K562 (cell line): ENCODE data around the gene AFAP1. TPM values are rescaled to one million over a fixed set of nuclear protein-coding genes. Genes with fewer than 3 reads are reported as not detected.

ENCODE experiments used
- ATAC-seq: fragments of 200-7000 bp; cut with Tn5 transposase; 3 replicates; pipeline ENCODE4 v1.9.1; 2020; ENCODE audit warnings: moderate library complexity
- BruUV-seq: library from RNA; stranded (reverse); fragments of 400-500 nt; replicated peaks from 2 replicates; lab custom pipeline; 2021; lab: Mats Ljungman, UMichigan
- CTCF ChIA-PET: fragments of 300-600 bp; formaldehyde crosslinking; extraction: SDS; loops from one replicate; lab custom pipeline; 2021; ENCODE audit warnings: low intra/inter-chr PET ratio; lab: Yijun Ruan, JAX
- POLR2A ChIA-PET: fragments of 300-600, 350-650 bp; sonication (Branson Sonifier 250); formaldehyde crosslinking; extraction: SDS; loops from one replicate; lab custom pipeline; 2021; ENCODE audit warnings: antibody characterized with exemption, inconsistent platforms; lab: Yijun Ruan, JAX
- DNase-seq, 4 experiments: peaks; one replicate each; pipeline versions ENCODE4 v3.0.0 to v3.0.0-alpha.2; 2011 to 2018; ENCODE audit warnings: low spot score in 3 of 4, mixed read lengths in 3 of 4; ENCODE audit errors: extremely low read depth in 1 of 4
- FAIRE-seq: peaks from 2 replicates; lab custom pipeline; 2011; peaks lifted over from hg19 to GRCh38; lab: Jason Lieb, UNC
- H2AFZ ChIP-seq: 2 replicates; pipeline ENCODE4 v1.6.0; 2011; ENCODE audit warnings: low read depth, low read length, control low read depth, inconsistent platforms
- H3K27ac ChIP-seq: fragments of 200-600 bp; 3 replicates; pipeline ENCODE4 v1.8.0; 2011; ENCODE audit warnings: low read depth, mild to moderate bottlenecking, control low read depth, inconsistent platforms, low read length, moderate library complexity, mixed read lengths; ENCODE audit errors: extremely low read depth
- H3K27me3 ChIP-seq, 2 experiments: fragments of 300-600 bp in 1 of 2; 2 replicates in 1 of 2; 3 replicates in 1 of 2; pipeline versions ENCODE4 v1.6.0 to v1.8.0; 2011; ENCODE audit warnings: inconsistent platforms in 2 of 2, low read length in 2 of 2, mild to moderate bottlenecking in 1 of 2, mixed read lengths in 1 of 2, moderate library complexity in 1 of 2; ENCODE audit not compliant: control insufficient read depth in 2 of 2, insufficient read depth in 2 of 2
- H3K36me3 ChIP-seq: fragments of 300-600 bp; 3 replicates; pipeline ENCODE4 v1.8.0; 2011; ENCODE audit warnings: mild to moderate bottlenecking, low read length, inconsistent platforms; ENCODE audit not compliant: control insufficient read depth, insufficient read depth
- H3K4me1 ChIP-seq, 2 experiments: fragments of 200-600 bp in 1 of 2; replicated peaks in 1 of 2; 2 replicates in 1 of 2; 3 replicates in 1 of 2; pipeline versions ENCODE4 v1.5.1 to v1.8.0; 2011; ENCODE audit warnings: inconsistent platforms in 2 of 2, low read length in 2 of 2, mild to moderate bottlenecking in 1 of 2, mixed read lengths in 1 of 2, moderate library complexity in 1 of 2; ENCODE audit not compliant: control insufficient read depth in 2 of 2, insufficient read depth in 2 of 2
- H3K4me2 ChIP-seq: 2 replicates; pipeline ENCODE4 v1.6.1; 2011; ENCODE audit warnings: low read length, control low read depth, inconsistent platforms, mixed read lengths; ENCODE audit not compliant: insufficient read depth
- H3K4me3 ChIP-seq: fragments of 200-600 bp; sonication (generic), shearing (Covaris generic); 2 replicates; pipeline ENCODE4 v1.5.1; 2016; ENCODE audit warnings: control low read depth, inconsistent platforms
- H3K79me2 ChIP-seq: fragments of 200-600 bp; 3 replicates; pipeline ENCODE4 v1.8.0; 2011; ENCODE audit warnings: low read length, inconsistent platforms; ENCODE audit not compliant: control insufficient read depth, insufficient read depth
- H3K9ac ChIP-seq, 2 experiments: 2 replicates each; pipeline versions ENCODE4 v1.6.0 to v1.6.1; 2011; ENCODE audit warnings: low read depth in 2 of 2, low read length in 2 of 2, control low read depth in 1 of 2, inconsistent platforms in 1 of 2, mild to moderate bottlenecking in 1 of 2, mixed read lengths in 1 of 2; ENCODE audit not compliant: insufficient read depth in 1 of 2
- H3K9me1 ChIP-seq: one replicate; pipeline ENCODE4 v1.6.0; 2011; ENCODE audit warnings: inconsistent platforms, mild to moderate bottlenecking, low read length, moderate library complexity; ENCODE audit not compliant: control insufficient read depth, insufficient read depth
- H3K9me3 ChIP-seq: replicated peaks from 2 replicates; pipeline ENCODE4 v1.5.1; 2011; ENCODE audit warnings: low read depth, low read length, inconsistent platforms; ENCODE audit not compliant: control insufficient read depth, insufficient read depth
- H4K20me1 ChIP-seq: replicated peaks from 2 replicates; pipeline ENCODE4 v1.6.1; 2011; ENCODE audit warnings: low read length, inconsistent platforms, mixed read lengths; ENCODE audit not compliant: control insufficient read depth, insufficient read depth
- ESRRA ChIP-seq: fragments of 450-650 bp; IDR thresholded peaks from 2 replicates; pipeline ENCODE4 v1.6.1; 2014; ENCODE audit warnings: low read depth, mild to moderate bottlenecking, moderate library complexity, borderline replicate concordance
- PHTF2 ChIP-seq: fragments of 250-450 bp; sonication (Bioruptor Pico); IDR thresholded peaks from 2 replicates; pipeline ENCODE4 v1.5.0; 2021; ENCODE audit warnings: mild to moderate bottlenecking
- ZNF584 ChIP-seq: fragments of 200-800 bp; sonication (Bioruptor generic); IDR thresholded peaks from 2 replicates; pipeline ENCODE4 v1.6.1; 2016; ENCODE audit warnings: low read depth, mild to moderate bottlenecking, missing genetic modification characterization, missing compliant biosample characterization
- WGBS: fragments of 100-300 bp; shearing (Covaris generic); methylation state at CpG from one replicate; pipeline ENCODE4 v1.1.6; 2016; ENCODE audit warnings: low coverage, mixed read lengths; ENCODE audit not compliant: insufficient coverage; ENCODE audit errors: missing lambda C conversion rate; 5-methylcytosine and 5-hydroxymethylcytosine counted together
- in situ Hi-C: fragments of 300-500 bp; cut with MboI; formaldehyde crosslinking; loops from 4 replicates; pipeline ENCODE4 v1.15.0; 2018; ENCODE audit warnings: inconsistent platforms, mixed read lengths
- intact Hi-C: fragments of 100-400 bp; cut with micrococcal nuclease; formaldehyde crosslinking; loops from 2 replicates; pipeline ENCODE4 v1.14.2; 2022
- polyA plus RNA-seq, 8 experiments: library from polyadenylated mRNA; depleted of rRNA in 4 of 8; stranded (reverse) in 5 of 8; unstranded in 3 of 8; fragments of >200 nt; fragmentation: Nextera tagmentation in 2 of 8; fragmentation: Illumina TruSeq in 1 of 8; extraction: Ambion mirVana in 2 of 8; extraction: Trizol in 1 of 8; gene quantifications; 2 replicates each; pipeline versions ENCODE4 v1.2.1 to v1.2.3, GENCODE V29; 2011 to 2014; ENCODE audit warnings: inconsistent platforms in 1 of 8, missing spikeins in 1 of 8
- total RNA-seq, 7 experiments: library from RNA; depleted of rRNA in 6 of 7; stranded (reverse); fragments of >200 nt in 6 of 7; fragmentation: Illumina TruSeq in 2 of 7; extraction: Trizol in 2 of 7; gene quantifications; 2 replicates each; pipeline versions ENCODE4 v1.2.1 to v1.2.3, GENCODE V29; 2011 to 2021; ENCODE audit warnings: low replicate concordance in 1 of 7
- TF ChIP-seq, protein P1 (sequence below): fragments of 200-800 bp; sonication (Bioruptor generic); IDR thresholded peaks from 2 replicates; pipeline ENCODE4 v1.6.1; 2017; ENCODE audit warnings: missing genetic modification characterization, missing compliant biosample characterization
- TF ChIP-seq, protein P2 (sequence below): sonication (generic); formaldehyde crosslinking; IDR thresholded peaks from 2 replicates; pipeline ENCODE4 v1.8.0; 2022; ENCODE audit warnings: missing genetic modification reagents, mild to moderate bottlenecking, borderline replicate concordance

AFAP1 gene
- total and polyA plus RNA-seq, 9 of the 15 experiments (the other 6 are each of a cell fraction or from before 2014, with no cell fraction given), result 0.07 to 0.42 (median 0.12) TPM; not detected in 1

DNA sequence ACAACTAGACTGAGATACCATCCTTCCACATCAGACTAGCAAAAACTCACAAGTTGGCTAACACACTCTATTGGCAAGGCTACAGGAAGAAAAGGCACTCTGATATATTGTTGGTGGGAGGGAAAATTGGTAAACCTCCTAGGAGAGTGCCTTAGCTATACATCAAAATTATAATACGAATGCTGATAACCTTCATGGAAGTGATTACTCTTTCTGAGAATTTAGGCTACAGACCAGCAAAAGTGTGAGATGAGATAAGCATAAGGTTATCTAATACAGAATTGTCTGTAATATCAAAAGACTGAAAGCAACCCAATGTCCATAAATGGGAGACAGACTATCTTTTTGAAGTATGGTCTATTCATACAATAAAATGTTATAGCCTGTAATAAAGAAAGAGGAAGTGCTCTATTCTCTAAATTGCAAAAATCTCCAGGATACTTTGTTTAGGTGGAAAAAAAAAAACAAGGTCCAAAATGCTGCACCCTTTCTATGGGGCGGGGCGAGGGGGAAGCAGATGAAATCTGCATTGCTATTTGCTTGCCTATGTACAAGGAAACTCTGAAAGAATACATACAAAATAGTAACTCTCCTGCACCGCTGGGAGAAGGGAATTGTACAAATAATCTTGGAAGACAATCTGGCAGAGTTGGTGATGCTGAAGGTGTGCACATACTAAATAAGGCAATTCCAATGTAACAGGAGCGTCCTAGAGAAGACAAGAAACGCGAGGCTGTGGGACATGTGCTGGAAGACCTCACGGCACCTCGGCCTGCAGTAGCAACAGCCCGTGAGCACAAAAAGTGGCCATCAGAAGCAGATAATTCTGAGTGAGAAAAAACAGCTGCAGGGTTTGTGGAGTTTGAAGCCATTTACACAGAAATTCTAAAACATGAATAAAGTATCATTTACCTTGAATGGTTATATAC, 109.7 kb downstream of the AFAP1 start (continued):
- TF ChIP-seq, protein P1, sequence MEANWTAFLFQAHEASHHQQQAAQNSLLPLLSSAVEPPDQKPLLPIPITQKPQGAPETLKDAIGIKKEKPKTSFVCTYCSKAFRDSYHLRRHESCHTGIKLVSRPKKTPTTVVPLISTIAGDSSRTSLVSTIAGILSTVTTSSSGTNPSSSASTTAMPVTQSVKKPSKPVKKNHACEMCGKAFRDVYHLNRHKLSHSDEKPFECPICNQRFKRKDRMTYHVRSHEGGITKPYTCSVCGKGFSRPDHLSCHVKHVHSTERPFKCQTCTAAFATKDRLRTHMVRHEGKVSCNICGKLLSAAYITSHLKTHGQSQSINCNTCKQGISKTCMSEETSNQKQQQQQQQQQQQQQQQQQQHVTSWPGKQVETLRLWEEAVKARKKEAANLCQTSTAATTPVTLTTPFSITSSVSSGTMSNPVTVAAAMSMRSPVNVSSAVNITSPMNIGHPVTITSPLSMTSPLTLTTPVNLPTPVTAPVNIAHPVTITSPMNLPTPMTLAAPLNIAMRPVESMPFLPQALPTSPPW (CRISPR knock-in tag), result peak; percentile 33; the same call in 1 of the 2 replicates
- no peak for TF ChIP-seq PHTF2

DNA sequence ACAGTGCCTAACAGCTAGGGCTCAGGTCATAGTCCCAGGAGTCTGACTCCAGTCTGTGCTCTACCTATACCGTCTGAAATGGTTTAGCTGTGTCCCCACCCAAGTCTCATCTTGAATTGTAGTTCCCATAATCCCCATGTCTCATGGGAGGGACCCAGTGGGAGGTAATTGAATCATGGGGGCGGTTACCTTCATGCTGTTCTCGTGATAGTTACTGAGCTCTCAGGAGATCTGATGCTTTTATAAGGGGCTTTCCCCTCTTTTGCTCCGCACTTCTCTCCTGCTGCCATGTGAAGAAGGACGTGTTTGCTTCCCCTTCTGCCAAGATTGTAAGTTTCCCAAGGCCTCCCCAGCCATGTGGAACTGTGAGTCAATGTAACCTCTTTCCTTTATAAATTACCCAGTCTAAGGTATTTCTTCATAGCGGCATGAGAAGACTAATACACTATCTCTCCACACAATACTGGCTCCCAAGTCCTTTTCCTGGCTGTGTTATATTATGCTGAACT, 110.8 kb downstream of the AFAP1 start:
- FAIRE-seq (no peak), ATAC-seq (peak; percentile 32; the same call in 1 of the 3 replicates), DNase-seq (no peak)
- no peak overlapping the region for H3K4me3 ChIP-seq
- no peak overlapping the region for H2AFZ ChIP-seq
- no peaks in the 10 kb centered on the region for H3K9me1 ChIP-seq
- no peak overlapping the region for H3K9ac ChIP-seq
- in situ Hi-C loops, result no loop called here
- TF ChIP-seq ESRRA, result no peak
- TF ChIP-seq, protein P2, sequence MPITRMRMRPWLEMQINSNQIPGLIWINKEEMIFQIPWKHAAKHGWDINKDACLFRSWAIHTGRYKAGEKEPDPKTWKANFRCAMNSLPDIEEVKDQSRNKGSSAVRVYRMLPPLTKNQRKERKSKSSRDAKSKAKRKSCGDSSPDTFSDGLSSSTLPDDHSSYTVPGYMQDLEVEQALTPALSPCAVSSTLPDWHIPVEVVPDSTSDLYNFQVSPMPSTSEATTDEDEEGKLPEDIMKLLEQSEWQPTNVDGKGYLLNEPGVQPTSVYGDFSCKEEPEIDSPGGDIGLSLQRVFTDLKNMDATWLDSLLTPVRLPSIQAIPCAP (CRISPR knock-in tag), result 0 out of 2 replicates have a peak, but pooled peaks have one; percentile 62
- TF ChIP-seq ZNF584 (CRISPR knock-in tag), result 0 out of 2 replicates have a peak, but pooled peaks have one; percentile 73
- no peaks in the 10 kb centered on the region for H4K20me1 ChIP-seq
- H3K27me3 ChIP-seq, result peaks cover 10 to 24% of the 10 kb centered on the region in 2 experiments; a peak in 3 of 5 replicates
- no peaks in the 10 kb centered on the region for H3K79me2 ChIP-seq
- CTCF ChIA-PET, result no interaction called here
- H3K9me3 ChIP-seq, result no peaks in the 10 kb centered on the region
- no TSS peak for BruUV-seq
- POLR2A ChIA-PET, result interaction anchor here (0.7 to 1.2 kb wide), 4 partner anchors 10 to 235 kb away, joined by 3 to 5 read pairs (median 3); no protein-coding TSS in a partner anchor
- H3K4me2 ChIP-seq, result no peak overlapping the region
- no peak overlapping the region for H3K27ac ChIP-seq
- peaks cover 0 to 21% of the 10 kb centered on the region in 2 experiments; a peak in 3 of 5 replicates for H3K4me1 ChIP-seq
- no peaks in the 10 kb centered on the region for H3K36me3 ChIP-seq
- intact Hi-C loops, result no loop called here
- WGBS, result 6% methylated on average over 6 of the region's 6 CpGs
